Vein endothelial cell (primary cell): Measurements from ENCODE around the gene STEAP2. TPM values are rescaled to one million over a fixed set of nuclear protein-coding genes. Genes with fewer than 3 reads are reported as not detected.

Experiments
- small RNA-seq: library from RNA; depleted of rRNA; stranded (forward); fragments of <200 nt; gene quantifications from one replicate; pipeline ENCODE3, GENCODE V24; 2012
- total RNA-seq: library from RNA; depleted of rRNA; stranded (reverse); fragments of >200 nt; gene quantifications from 2 replicates; pipeline ENCODE4 v1.2.3, GENCODE V29; 2012

Gene STEAP2
- 2.3 and 8.8 TPM in 2 replicates for total RNA-seq

GRCh38 chr7:90211391-90212148 is at the start of gene STEAP2:
STEAP2 (plus strand) TSS chr7:90211740; CDS start chr7:90225083, 13,343 bp downstream.

DNA sequence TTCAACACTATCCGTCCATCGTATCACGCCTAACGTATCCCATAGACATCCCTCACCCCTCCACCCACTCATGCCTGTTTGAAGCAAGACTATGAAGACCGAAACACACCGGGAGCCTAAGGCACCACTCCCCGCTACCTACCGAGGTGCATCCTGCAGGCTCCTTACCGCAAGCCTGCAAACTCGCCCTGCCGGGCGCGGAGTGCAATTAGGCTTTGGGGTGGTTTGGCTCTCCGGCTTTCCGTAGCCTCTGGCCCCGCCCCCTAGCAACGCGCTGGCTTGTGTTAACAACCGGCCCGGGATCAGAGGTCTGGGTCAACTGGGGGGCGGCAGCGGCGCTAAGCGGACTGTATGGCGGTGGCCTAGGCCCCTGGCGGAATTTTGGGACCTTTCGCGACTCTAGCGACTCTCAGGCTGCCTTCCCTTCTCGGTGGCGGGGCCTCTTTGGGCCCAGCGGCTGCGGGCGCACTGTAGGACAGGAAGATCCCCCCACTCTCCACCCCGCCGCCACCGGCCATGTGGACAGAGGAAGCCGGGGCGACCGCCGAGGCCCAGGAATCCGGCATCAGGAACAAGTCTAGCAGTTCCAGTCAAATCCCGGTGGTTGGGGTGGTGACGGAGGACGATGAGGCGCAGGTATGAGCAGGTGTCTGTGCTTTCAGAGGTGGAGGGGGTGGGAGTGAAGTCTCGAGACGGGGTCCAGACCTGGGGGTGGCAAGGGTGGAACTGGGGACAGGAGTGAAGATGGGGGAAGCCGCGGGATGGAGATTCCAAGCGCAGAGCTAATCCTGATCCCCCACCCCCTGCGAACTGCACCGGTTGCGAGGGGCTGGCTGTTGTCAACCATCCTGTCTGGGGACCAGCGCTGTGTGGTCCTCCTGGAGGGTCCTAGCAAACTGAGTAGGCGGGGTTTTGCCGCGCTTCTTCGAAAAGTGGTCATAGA is 33.6 kb downstream of the STEAP2 start, which contains the start of gene CFAP69:
Gene CFAP69, plus strand, starts transcription at position 266 of the 943 bp plus-strand sequence. Its CDS starts 251 bp downstream, at position 517.

Small RNA genes lying within 50 kb of the gene (small RNA-seq; reads per million reads assigned to genes)
- gene RF00019, result not detected

Other genes with a start within 250 kb of the STEAP2 start
- gene STEAP1, start 57.3 kb upstream of the STEAP2 start, total RNA-seq, result 23.2 and 39.6 TPM in 2 replicates
- gene CFAP69, start 33.4 kb downstream of the STEAP2 start, total RNA-seq, result 2.6 and 3.6 TPM in 2 replicates
- gene FAM237B, start 109.6 kb downstream of the STEAP2 start, total RNA-seq, result not detected in 2 replicates
- 10.8 and 16.9 TPM in 2 replicates for gene GTPBP10, start 135.0 kb downstream of the STEAP2 start, total RNA-seq
- 10.2 and 14.0 TPM in 2 replicates for gene CLDN12, start 191.7 kb downstream of the STEAP2 start, total RNA-seq